WTC11 (cell line): ENCODE results near the gene ST6GAL1.

ENCODE experiments used
- ATF2 ChIP-seq: sonication (generic); formaldehyde crosslinking; IDR thresholded peaks from 2 replicates; pipeline ENCODE4 v1.8.1; 2022; ENCODE audit warnings: low read depth, missing genetic modification reagents, borderline replicate concordance
- CTCF ChIP-seq: fragments of 200-600 bp; IDR thresholded peaks from 2 replicates; pipeline ENCODE4 v1.8.0; 2022; ENCODE audit warnings: antibody characterized with exemption
- NFE2L1 ChIP-seq: sonication (generic); formaldehyde crosslinking; IDR thresholded peaks from 2 replicates; pipeline ENCODE4 v1.8.1; 2023; ENCODE audit warnings: missing genetic modification reagents
- TEAD4 ChIP-seq: sonication (generic); formaldehyde crosslinking; IDR thresholded peaks from 2 replicates; pipeline ENCODE4 v1.8.0; 2022; ENCODE audit warnings: mild to moderate bottlenecking, missing genetic modification reagents
- USF2 ChIP-seq: sonication (generic); formaldehyde crosslinking; IDR thresholded peaks from 2 replicates; pipeline ENCODE4 v1.8.1; 2023; ENCODE audit warnings: mild to moderate bottlenecking, missing genetic modification reagents, moderate library complexity
- ZNF317 ChIP-seq: sonication (generic); formaldehyde crosslinking; IDR thresholded peaks from 2 replicates; pipeline ENCODE4 v1.8.1; 2023; ENCODE audit warnings: low read depth, mild to moderate bottlenecking, moderate library complexity, missing genetic modification reagents, borderline replicate concordance

GRCh38 chr3:186955898-186956696, 25.8 kb downstream of the ST6GAL1 start:
- TF ChIP-seq ATF2 (no peak), TEAD4 (CRISPR knock-in tag) (no peak), USF2 (CRISPR knock-in tag) (no peak), ZNF317 (CRISPR knock-in tag) (no peak), NFE2L1 (CRISPR knock-in tag) (no peak), CTCF (no peak)
